H1 (cell line): ENCODE measurements around the gene BAZ2B. TPM values are rescaled to one million over a fixed set of nuclear protein-coding genes. Genes with fewer than 3 reads are reported as not detected.

Source experiments
- CTCF ChIA-PET: fragments of 300-600 bp; sonication (Branson Sonifier 250); formaldehyde crosslinking; loops from one replicate; lab custom pipeline; 2021; ENCODE audit not compliant: partially characterized antibody; lab: Charles Lee
- POLR2A ChIA-PET: fragments of 300-600 bp; sonication (Branson Sonifier 250); formaldehyde crosslinking; loops from one replicate; lab custom pipeline; 2021; ENCODE audit warnings: inconsistent platforms; ENCODE audit not compliant: partially characterized antibody; lab: Charles Lee
- DNase-seq, 2 experiments: peaks; one replicate each; pipeline versions ENCODE4 v3.0.0 to v3.0.0-alpha.2; 2010 to 2022; ENCODE audit warnings: low spot score in 2 of 2, low read depth in 1 of 2, mixed read lengths in 1 of 2
- FAIRE-seq: peaks from 2 replicates; lab custom pipeline; 2011; peaks lifted over from hg19 to GRCh38; lab: Jason Lieb, UNC
- H2AFZ ChIP-seq: 2 replicates; pipeline ENCODE4 v1.8.1; 2012; ENCODE audit warnings: low read length, inconsistent platforms
- H2AK5ac ChIP-seq: 2 replicates; pipeline ENCODE4 v1.6.1; 2013; ENCODE audit warnings: low read depth, low read length
- H2BK120ac ChIP-seq: replicated peaks from 2 replicates; pipeline ENCODE3; 2013; ENCODE audit warnings: low read depth, low read length, inconsistent platforms
- H2BK12ac ChIP-seq: 2 replicates; pipeline ENCODE4 v1.6.1; 2013; ENCODE audit warnings: low read depth, low read length
- H2BK15ac ChIP-seq: 2 replicates; pipeline ENCODE4 v1.6.1; 2013; ENCODE audit warnings: low read length
- H2BK20ac ChIP-seq: 2 replicates; pipeline ENCODE4 v1.6.1; 2013; ENCODE audit warnings: low read length
- H2BK5ac ChIP-seq: 2 replicates; pipeline ENCODE4 v1.6.1; 2013; ENCODE audit warnings: low read depth, low read length
- H3K14ac ChIP-seq: 2 replicates; pipeline ENCODE4 v1.6.1; 2013; ENCODE audit warnings: inconsistent platforms; ENCODE audit not compliant: insufficient read length
- H3K18ac ChIP-seq: 2 replicates; pipeline ENCODE4 v1.6.1; 2013; ENCODE audit warnings: low read length; ENCODE audit errors: extremely low read depth
- H3K23ac ChIP-seq: 2 replicates; pipeline ENCODE4 v1.6.1; 2013; ENCODE audit warnings: inconsistent platforms; ENCODE audit not compliant: insufficient read length
- H3K23me2 ChIP-seq: 2 replicates; pipeline ENCODE4 v1.6.1; 2013; ENCODE audit warnings: low read depth, low read length
- H3K27ac ChIP-seq: 2 replicates; pipeline ENCODE4 v1.6.1; 2011; ENCODE audit warnings: low read depth, low read length, inconsistent platforms
- H3K27me3 ChIP-seq, 4 experiments: replicated peaks in 1 of 4; 1 replicate in 1 of 4; 2 replicates in 3 of 4; pipeline versions ENCODE4 v1.6.1 to v1.8.1; 2011 to 2013; ENCODE audit warnings: low read length in 3 of 4, mild to moderate bottlenecking in 3 of 4, inconsistent platforms in 2 of 4, mixed read lengths in 2 of 4, moderate library complexity in 1 of 4; ENCODE audit not compliant: control insufficient read depth in 3 of 4, insufficient read depth in 3 of 4; ENCODE audit errors: extremely low read depth in 1 of 4
- H3K36me3 ChIP-seq, 4 experiments: 2 replicates each; pipeline versions ENCODE4 v1.6.1 to v1.8.1; 2011 to 2013; ENCODE audit warnings: mild to moderate bottlenecking in 4 of 4, low read length in 3 of 4, moderate library complexity in 2 of 4, control low read depth in 1 of 4, inconsistent platforms in 1 of 4; ENCODE audit not compliant: insufficient read depth in 4 of 4, control insufficient read depth in 2 of 4
- H3K4ac ChIP-seq: replicated peaks from 2 replicates; pipeline ENCODE3; 2013; ENCODE audit warnings: low read length, low read depth, mixed read lengths, inconsistent platforms; ENCODE audit not compliant: insufficient read length
- H3K4me1 ChIP-seq, 4 experiments: replicated peaks in 1 of 4; 1 replicate in 1 of 4; 2 replicates in 3 of 4; pipeline versions ENCODE4 v1.6.1 to v1.8.1; 2011 to 2013; ENCODE audit warnings: low read length in 3 of 4, inconsistent platforms in 2 of 4, mixed read lengths in 1 of 4; ENCODE audit not compliant: insufficient read depth in 4 of 4, control insufficient read depth in 3 of 4
- H3K4me2 ChIP-seq, 2 experiments: 2 replicates each; pipeline versions ENCODE4 v1.6.1 to v1.8.1; 2011 to 2013; ENCODE audit warnings: low read depth in 2 of 2, low read length in 2 of 2, control low read depth in 1 of 2, inconsistent platforms in 1 of 2, mild to moderate bottlenecking in 1 of 2; ENCODE audit not compliant: insufficient read depth in 1 of 2
- H3K4me3 ChIP-seq, 4 experiments: fragments of 200-600, 300-600 bp in 1 of 4; sonication (generic), shearing (Covaris generic), sonication (Bioruptor Twin) in 1 of 4; 2 replicates each; pipeline versions ENCODE4 v1.5.1 to v1.8.1; 2011 to 2016; ENCODE audit warnings: low read length in 4 of 4, low read depth in 3 of 4, control low read depth in 2 of 4, inconsistent platforms in 2 of 4, mild to moderate bottlenecking in 2 of 4, mixed read lengths in 1 of 4, moderate library complexity in 1 of 4; ENCODE audit not compliant: insufficient read depth in 2 of 4; ENCODE audit errors: extremely low read depth in 1 of 4
- H3K56ac ChIP-seq: replicated peaks from 2 replicates; pipeline ENCODE3; 2013; ENCODE audit warnings: low read depth, mild to moderate bottlenecking, mixed read lengths, low read length, inconsistent platforms; ENCODE audit not compliant: insufficient read length
- H3K79me1 ChIP-seq: 2 replicates; pipeline ENCODE4 v1.6.1; 2013; ENCODE audit warnings: low read depth, low read length, control low read depth
- H3K79me2 ChIP-seq, 2 experiments: 2 replicates each; pipeline versions ENCODE4 v1.6.1 to v1.8.1; 2012 to 2013; ENCODE audit warnings: low read length in 2 of 2, mild to moderate bottlenecking in 2 of 2, inconsistent platforms in 1 of 2; ENCODE audit not compliant: insufficient read depth in 2 of 2, control insufficient read depth in 1 of 2
- H3K9ac ChIP-seq, 4 experiments: replicated peaks in 1 of 4; 1 replicate in 1 of 4; 2 replicates in 3 of 4; pipeline versions ENCODE4 v1.6.1 to v1.8.1; 2011 to 2013; ENCODE audit warnings: low read depth in 3 of 4, low read length in 3 of 4, control low read depth in 2 of 4, mild to moderate bottlenecking in 2 of 4, moderate library complexity in 2 of 4, inconsistent platforms in 1 of 4; ENCODE audit errors: extremely low read depth in 1 of 4
- H3K9me3 ChIP-seq, 2 experiments: 2 replicates each; pipeline versions ENCODE4 v1.6.1 to v1.8.1; 2012 to 2013; ENCODE audit warnings: mild to moderate bottlenecking in 2 of 2, moderate library complexity in 2 of 2, control low read depth in 1 of 2, inconsistent platforms in 1 of 2, low read depth in 1 of 2, low read length in 1 of 2, mixed read lengths in 1 of 2; ENCODE audit not compliant: insufficient read depth in 2 of 2
- H4K20me1 ChIP-seq, 2 experiments: replicated peaks in 1 of 2; 2 replicates each; pipeline versions ENCODE3 to v1.8.1; 2011 to 2013; ENCODE audit warnings: inconsistent platforms in 2 of 2, low read length in 2 of 2, mild to moderate bottlenecking in 1 of 2; ENCODE audit not compliant: insufficient read depth in 2 of 2, control insufficient read depth in 1 of 2
- H4K5ac ChIP-seq: 2 replicates; pipeline ENCODE4 v1.6.1; 2013; ENCODE audit warnings: low read length, low read depth, mixed read lengths, inconsistent platforms; ENCODE audit not compliant: insufficient read length
- H4K8ac ChIP-seq: 2 replicates; pipeline ENCODE4 v1.8.0; 2013; ENCODE audit warnings: mild to moderate bottlenecking, moderate library complexity, low read length, inconsistent platforms; ENCODE audit not compliant: insufficient read depth; ENCODE audit errors: extremely low read depth
- H4K91ac ChIP-seq: replicated peaks from 2 replicates; pipeline ENCODE3; 2013; ENCODE audit warnings: low read length, mixed read lengths, inconsistent platforms; ENCODE audit not compliant: insufficient read length
- CREB1 ChIP-seq: IDR thresholded peaks from 2 replicates; pipeline ENCODE4 v1.6.1; 2012; ENCODE audit warnings: inconsistent platforms
- FOSL1 ChIP-seq: IDR thresholded peaks from 2 replicates; pipeline ENCODE4 v1.6.1; 2011; ENCODE audit warnings: mild to moderate bottlenecking, low read depth, low read length, moderate library complexity; ENCODE audit not compliant: insufficient read depth
- HDAC6 ChIP-seq: IDR thresholded peaks from one replicate; pipeline ENCODE4 v1.7.1; 2012; ENCODE audit warnings: low read depth, mild to moderate bottlenecking, inconsistent platforms, low read length, moderate library complexity
- JUN ChIP-seq: IDR thresholded peaks from 2 replicates; pipeline ENCODE4 v1.6.1; 2011; ENCODE audit warnings: low read depth, mild to moderate bottlenecking, improper control_type of control experiment, low read length
- JUND ChIP-seq: IDR thresholded peaks from 2 replicates; pipeline ENCODE4 v1.6.1; 2011; ENCODE audit warnings: mild to moderate bottlenecking, improper control_type of control experiment, low read length
- MAFK ChIP-seq: IDR thresholded peaks from 2 replicates; pipeline ENCODE4 v1.6.1; 2012; ENCODE audit warnings: low read depth, mild to moderate bottlenecking, improper control_type of control experiment, low read length
- POLR2A ChIP-seq, 2 experiments: IDR thresholded peaks; 1 replicate in 1 of 2; 2 replicates in 1 of 2; pipeline ENCODE4 v1.6.1; 2011; ENCODE audit warnings: low read depth in 2 of 2, low read length in 2 of 2, mild to moderate bottlenecking in 2 of 2; ENCODE audit errors: control extremely low read depth in 1 of 2
- SIN3A ChIP-seq, 2 experiments: IDR thresholded peaks in 1 of 2; conservative IDR thresholded peaks in 1 of 2; 2 replicates each; pipeline ENCODE4 v1.6.1; 2011 to 2012; ENCODE audit warnings: low read length in 2 of 2, improper control_type of control experiment in 1 of 2, low read depth in 1 of 2, mild to moderate bottlenecking in 1 of 2
- SIX5 ChIP-seq: IDR thresholded peaks from 2 replicates; pipeline ENCODE4 v1.6.1; 2011; ENCODE audit warnings: mild to moderate bottlenecking, low read depth, low read length
- SRF ChIP-seq: IDR thresholded peaks from 2 replicates; pipeline ENCODE4 v1.6.1; 2011; ENCODE audit warnings: mild to moderate bottlenecking, low read depth, low read length, moderate library complexity
- ZNF274 ChIP-seq: IDR thresholded peaks from 2 replicates; pipeline ENCODE4 v1.7.0; 2012; ENCODE audit warnings: low read length, borderline replicate concordance; ENCODE audit errors: extremely low read depth
- WGBS, 2 experiments: shearing (Covaris generic) in 1 of 2; methylation state at CpG; one replicate each; pipeline versions ENCODE4 v1.1.6 to v1.1.7; 2013 to 2015; ENCODE audit warnings: low lambda C conversion rate in 2 of 2, mixed read lengths in 2 of 2, inconsistent platforms in 1 of 2, low coverage in 1 of 2, missing lambda C conversion rate in 1 of 2; ENCODE audit not compliant: insufficient replicate concordance in 2 of 2, insufficient coverage in 1 of 2, insufficient read length in 1 of 2; ENCODE audit errors: extremely low coverage in 1 of 2, missing lambda C conversion rate in 1 of 2; 5-methylcytosine and 5-hydroxymethylcytosine counted together
- polyA plus RNA-seq, 7 experiments: library from polyadenylated mRNA; depleted of rRNA in 3 of 7; stranded (reverse) in 5 of 7; unstranded in 2 of 7; fragments of >200 nt in 5 of 7; fragments of 200-250 nt in 2 of 7; gene quantifications; 1 replicate in 5 of 7; 2 replicates in 1 of 7; 4 replicates in 1 of 7; pipeline versions ENCODE4 v1.2.1 to v1.2.3, GENCODE V29; 2011 to 2013; ENCODE audit warnings: missing spikeins in 2 of 7, mixed read lengths in 2 of 7
- total RNA-seq: library from RNA; stranded (reverse); fragmentation: NEBNext Ultra II Directional; extraction: Animal tissue kit (Norgen Biotek cat#: 25700); gene quantifications from 2 replicates; pipeline ENCODE4 v1.2.1, GENCODE V29; 2021
- TF ChIP-seq, protein P1 (sequence below): IDR thresholded peaks from 2 replicates; pipeline ENCODE4 v1.6.1; 2011; ENCODE audit warnings: low read depth, mild to moderate bottlenecking, low read length; ENCODE audit not compliant: insufficient read depth
- TF ChIP-seq, protein P2 (sequence below): IDR thresholded peaks from 2 replicates; pipeline ENCODE4 v1.6.1; 2012; ENCODE audit warnings: inconsistent platforms

Gene BAZ2B
- total and polyA plus RNA-seq, 2 of the 8 experiments (the other 6 are each of a cell fraction or from before 2014, with no cell fraction given): 15.2 to 46.3 TPM

DNA sequence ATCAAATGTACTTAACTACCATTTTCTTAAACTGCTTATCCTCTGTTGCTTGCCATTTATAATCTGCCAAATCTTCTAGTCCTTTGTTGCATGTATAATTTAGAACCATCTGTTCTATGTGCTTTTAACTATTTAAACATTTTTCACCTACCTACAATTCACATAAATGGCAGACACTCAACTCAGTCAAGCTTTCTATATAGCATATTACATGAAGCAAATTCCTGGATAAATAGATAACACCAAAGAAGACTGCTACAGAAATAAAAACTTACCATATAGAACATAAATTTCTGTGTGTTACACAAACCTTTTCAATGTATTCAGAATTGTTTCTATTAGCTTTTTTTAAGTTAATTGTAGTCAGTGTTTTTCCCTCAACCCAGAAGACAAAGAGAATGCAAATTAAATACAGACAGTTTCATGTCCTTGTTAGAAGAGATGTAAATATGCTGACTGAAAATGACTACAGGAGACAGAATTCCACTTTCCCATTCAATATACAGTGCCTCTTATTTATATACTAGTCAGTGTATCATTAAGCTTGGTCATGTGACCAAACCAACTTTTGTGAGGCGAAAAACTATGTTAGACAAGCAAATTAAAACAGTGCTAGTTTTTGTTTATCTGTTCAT, 2.6 kb downstream of the BAZ2B start:
- POLR2A ChIA-PET: interaction anchor here (0.6 to 6.6 kb wide), 6 partner anchors 9 to 104 kb away, joined by 3 to 75 read pairs (median 7); partner anchors contain the start of gene MARCHF7
- Histone ChIP-seq H3K56ac (no peak overlapping the region), H2BK12ac (no peak overlapping the region), H3K27ac (no peak overlapping the region), H3K23me2 (no peaks in the 10 kb centered on the region; the same call in 1 of the 2 replicates), H3K4me2 (peak overlapping the region; percentile 69 to 75), H3K4me3 (peak overlapping the region; percentile 73 to 98 (median 86)), H3K9me3 (no peaks in the 10 kb centered on the region), H3K79me2 (peaks cover 7 to 73% of the 10 kb centered on the region in 2 experiments; a peak in 3 of 4 replicates), H4K91ac (no peak overlapping the region), H2AFZ (no peak overlapping the region), H4K8ac (no peak overlapping the region), H3K18ac (no peak overlapping the region), H4K5ac (peak overlapping the region; percentile 83), H3K4ac (no peak overlapping the region), H4K20me1 (no peaks in the 10 kb centered on the region), H2AK5ac (no peak overlapping the region), H3K4me1 (peaks cover 0 to 16% (median 7%) of the 10 kb centered on the region in 4 experiments; a peak in 3 of 7 replicates), H2BK5ac (no peak overlapping the region), H3K23ac (no peak overlapping the region), H2BK120ac (no peak overlapping the region), H3K27me3 (no peaks in the 10 kb centered on the region), H3K36me3 (no peaks in the 10 kb centered on the region), H3K9ac (peak overlapping the region in 2 of 4 experiments; percentile 13 to 25; a peak in 1 of 7 replicates), H2BK15ac (no peak overlapping the region), H2BK20ac (no peak overlapping the region), H3K79me1 (no peaks in the 10 kb centered on the region; the same call in 1 of the 2 replicates), H3K14ac (no peak overlapping the region)
- CTCF ChIA-PET: interaction anchor here (0.6 kb wide), 1 partner anchor 463 kb away, joined by 4 read pairs; no protein-coding TSS in a partner anchor
- FAIRE-seq (no peak), DNase-seq (no peak)
- 4% methylated on average over 1 of the region's 1 CpG; no CpG with 5 or more reads in 1 of the 2 experiments for WGBS, 2 experiments
- TF ChIP-seq, protein P1, sequence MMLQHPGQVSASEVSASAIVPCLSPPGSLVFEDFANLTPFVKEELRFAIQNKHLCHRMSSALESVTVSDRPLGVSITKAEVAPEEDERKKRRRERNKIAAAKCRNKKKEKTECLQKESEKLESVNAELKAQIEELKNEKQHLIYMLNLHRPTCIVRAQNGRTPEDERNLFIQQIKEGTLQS: no peak
- no peak for TF ChIP-seq JUND
- no peak for TF ChIP-seq POLR2A (IDR thresholded peaks at IDR 0.05; ENCODE audit: control extremely low read depth in 1 of 2, low read depth in 2 of 2, low read length in 2 of 2)
- no peak for TF ChIP-seq HDAC6
- no peak for TF ChIP-seq CREB1
- TF ChIP-seq SIX5: no peak
- TF ChIP-seq ZNF274: no peak
- no peak for TF ChIP-seq JUN
- no peak for TF ChIP-seq MAFK
- TF ChIP-seq, protein P2, sequence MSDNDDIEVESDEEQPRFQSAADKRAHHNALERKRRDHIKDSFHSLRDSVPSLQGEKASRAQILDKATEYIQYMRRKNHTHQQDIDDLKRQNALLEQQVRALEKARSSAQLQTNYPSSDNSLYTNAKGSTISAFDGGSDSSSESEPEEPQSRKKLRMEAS: no peak
- no peak for TF ChIP-seq SRF
- no peak for TF ChIP-seq SIN3A (conservative IDR thresholded peaks at IDR 0.05 in 1 of 2, IDR thresholded peaks at IDR 0.05 in 1 of 2; ENCODE audit: low read depth in 1 of 2, low read length in 2 of 2)
- TF ChIP-seq FOSL1: no peak
